Right lobe of liver (tissue), 6 donors: ENCODE measurements around the gene CNOT2. TPM values are rescaled to one million over a fixed set of nuclear protein-coding genes. Genes with fewer than 3 reads are reported as not detected.
A peak's percentile ranks its signal among the peaks of the same experiment; 100 is the strongest.

Source experiments
- ATAC-seq, 4 donors: fragments of 200-7000 bp; cut with Tn5 transposase; one replicate each; pipeline ENCODE4 v1.9.1; 2020; ENCODE audit warnings: mild to moderate bottlenecking in 4 of 4, moderate library complexity in 4 of 4
- DNase-seq, 3 donors: peaks; one replicate each; pipeline ENCODE4 v3.0.0-alpha.2; 2020
- H3K27ac ChIP-seq, 3 donors: fragments of 200-600 bp; one replicate each; pipeline ENCODE4 v1.8.0; 2022
- H3K27me3 ChIP-seq, 2 donors: fragments of 200-600 bp; one replicate each; pipeline ENCODE4 v1.8.0; 2022
- H3K36me3 ChIP-seq, 4 donors: fragments of 200-600 bp; sonication (generic) in 1 of 4; one replicate each; pipeline versions ENCODE4 v1.5.1 to v1.8.0; 2017 to 2022; ENCODE audit warnings: control low read depth in 1 of 4
- H3K4me1 ChIP-seq, 4 donors: fragments of 200-600 bp; sonication (generic) in 1 of 4; one replicate each; pipeline versions ENCODE4 v1.5.1 to v1.8.0; 2017 to 2022; ENCODE audit warnings: control low read depth in 1 of 4
- H3K4me3 ChIP-seq, 3 donors: fragments of 200-600 bp; one replicate each; pipeline ENCODE4 v1.8.0; 2022
- H3K9me3 ChIP-seq, 4 donors: fragments of 200-600 bp; sonication (generic) in 1 of 4; one replicate each; pipeline versions ENCODE4 v1.5.1 to v1.8.0; 2017 to 2022; ENCODE audit warnings: control low read depth in 1 of 4
- POLR2A ChIP-seq: fragments of 450-650 bp; IDR thresholded peaks from one replicate; pipeline ENCODE4 v1.6.1; 2017; ENCODE audit warnings: antibody characterized with exemption, mild to moderate bottlenecking
- WGBS: methylation state at CpG from one replicate; pipeline ENCODE4 v1.1.6; 2018; ENCODE audit warnings: low coverage, low lambda C conversion rate; ENCODE audit not compliant: insufficient coverage; ENCODE audit errors: missing lambda C conversion rate; 5-methylcytosine and 5-hydroxymethylcytosine counted together
- intact Hi-C, 2 donors: fragments of 100-400 bp; cut with DNase I; formaldehyde crosslinking; loops; one replicate each; pipeline versions ENCODE4 v1.11.2 to v1.14.1; 2022
- total RNA-seq, 6 experiments: library from RNA; depleted of rRNA in 2 of 6; stranded (reverse); fragments of >200 nt in 2 of 6; fragmentation: NEBNext Ultra II Directional in 3 of 6; extraction: Animal tissue kit (Norgen Biotek cat#: 25700) in 3 of 6; gene quantifications; one replicate each; pipeline versions ENCODE4 v1.1.0 to v1.2.4, GENCODE V29; 2016 to 2023
- TF ChIP-seq, protein P1 (sequence below), 4 donors: fragments of 200-600 bp in 3 of 4; fragments of 450-650 bp in 1 of 4; IDR thresholded peaks; one replicate each; pipeline versions ENCODE4 v1.5.1 to v1.8.0; 2016 to 2022; ENCODE audit warnings: antibody characterized with exemption in 4 of 4, mild to moderate bottlenecking in 2 of 4
- donor health status: DM: no; HTN: yes; CAD: no.
- donor health status: DM: no; HTN: no; CAD: no.
- donor health status: DM: no; HTN: no; CAD: no.
- donor health status: DM: no; HTN: yes; CAD: no.
- donor health status: DM: no; HTN: yes; CAD: no.

CNOT2 gene
- total RNA-seq, 6 experiments from 2014 or later: 24.6 to 65.9 (median 35.4) TPM

DNA sequence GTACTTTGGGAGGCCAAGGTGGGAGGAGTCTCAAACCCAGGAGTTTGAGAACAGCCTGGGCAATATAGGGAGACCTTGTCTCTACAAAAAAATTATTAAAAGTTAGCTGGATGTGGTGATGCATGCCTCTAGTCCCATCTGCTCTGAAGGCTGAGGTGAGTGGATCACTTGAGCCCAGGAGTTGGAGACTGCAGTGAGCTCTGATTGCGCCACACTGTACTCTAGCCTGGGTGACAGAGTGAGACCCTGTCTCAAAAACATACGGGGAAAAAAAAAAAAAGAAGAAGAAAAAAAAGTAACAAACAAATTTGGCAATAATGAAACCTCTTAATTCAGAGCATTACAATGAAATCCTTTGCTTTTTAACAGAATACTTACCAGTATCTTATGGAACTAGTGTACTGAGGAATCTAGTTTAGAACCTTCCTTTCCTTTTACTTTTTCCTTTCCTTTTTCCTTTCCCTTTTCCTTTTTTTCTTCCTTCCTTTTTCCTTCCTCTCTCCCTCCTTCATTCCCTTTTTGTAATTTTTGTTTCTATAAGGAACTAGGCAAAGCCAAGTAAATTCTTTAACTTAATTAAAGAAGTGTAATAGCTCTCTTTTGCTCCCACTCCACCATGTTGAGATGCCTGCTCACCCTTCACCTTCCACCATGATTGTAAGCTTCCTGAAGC is 12.2 kb upstream of the CNOT2 start:
- DNase-seq (no peak), ATAC-seq (no peak)
- H3K4me1 ChIP-seq: no peaks in the 10 kb centered on the region
- no peaks in the 10 kb centered on the region for H3K27me3 ChIP-seq
- no peak overlapping the region for H3K4me3 ChIP-seq
- peaks cover 0 to under 1% (median 0%) of the 10 kb centered on the region in 4 donors for H3K36me3 ChIP-seq
- intact Hi-C loops: no loop called here
- no peaks in the 10 kb centered on the region for H3K9me3 ChIP-seq
- no peak overlapping the region for H3K27ac ChIP-seq
- 54% methylated on average over 2 of the region's 2 CpGs for WGBS
- no peak for TF ChIP-seq POLR2A
- TF ChIP-seq, protein P1, sequence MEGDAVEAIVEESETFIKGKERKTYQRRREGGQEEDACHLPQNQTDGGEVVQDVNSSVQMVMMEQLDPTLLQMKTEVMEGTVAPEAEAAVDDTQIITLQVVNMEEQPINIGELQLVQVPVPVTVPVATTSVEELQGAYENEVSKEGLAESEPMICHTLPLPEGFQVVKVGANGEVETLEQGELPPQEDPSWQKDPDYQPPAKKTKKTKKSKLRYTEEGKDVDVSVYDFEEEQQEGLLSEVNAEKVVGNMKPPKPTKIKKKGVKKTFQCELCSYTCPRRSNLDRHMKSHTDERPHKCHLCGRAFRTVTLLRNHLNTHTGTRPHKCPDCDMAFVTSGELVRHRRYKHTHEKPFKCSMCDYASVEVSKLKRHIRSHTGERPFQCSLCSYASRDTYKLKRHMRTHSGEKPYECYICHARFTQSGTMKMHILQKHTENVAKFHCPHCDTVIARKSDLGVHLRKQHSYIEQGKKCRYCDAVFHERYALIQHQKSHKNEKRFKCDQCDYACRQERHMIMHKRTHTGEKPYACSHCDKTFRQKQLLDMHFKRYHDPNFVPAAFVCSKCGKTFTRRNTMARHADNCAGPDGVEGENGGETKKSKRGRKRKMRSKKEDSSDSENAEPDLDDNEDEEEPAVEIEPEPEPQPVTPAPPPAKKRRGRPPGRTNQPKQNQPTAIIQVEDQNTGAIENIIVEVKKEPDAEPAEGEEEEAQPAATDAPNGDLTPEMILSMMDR (IDR thresholded peaks at IDR 0.05): no peak

DNA sequence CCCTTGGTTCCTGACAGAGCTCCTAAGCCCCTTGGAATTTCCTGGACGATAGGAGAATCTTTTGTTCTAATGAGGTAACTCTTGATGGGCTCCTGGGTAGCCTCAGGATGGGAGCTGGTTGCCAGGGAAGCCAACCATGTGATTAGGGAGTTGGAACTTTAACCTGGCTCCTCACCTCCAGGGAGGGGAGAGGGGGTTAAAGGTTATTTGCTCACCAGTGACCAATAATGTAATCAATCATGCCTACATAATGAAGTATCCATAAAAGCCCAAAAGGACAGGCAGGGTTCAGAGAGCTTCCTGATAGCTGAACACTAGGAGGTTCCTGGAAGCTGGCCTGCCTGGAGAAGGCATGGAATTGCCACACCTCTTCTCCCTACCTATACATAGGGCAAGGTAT is 6.2 kb upstream of the CNOT2 start:
- intact Hi-C loops: no loop called here
- ATAC-seq: peak; percentile 57 to 86 (median 72)
- no peak for DNase-seq
- Histone ChIP-seq H3K27ac (no peak overlapping the region), H3K9me3 (no peaks in the 10 kb centered on the region), H3K4me3 (no peak overlapping the region), H3K4me1 (peaks cover 0 to 13% (median under 1%) of the 10 kb centered on the region in 4 donors), H3K27me3 (no peaks in the 10 kb centered on the region), H3K36me3 (peaks cover 0 to 6% (median 0%) of the 10 kb centered on the region in 4 donors)
- TF ChIP-seq, protein P1 (IDR thresholded peaks at IDR 0.05): no peak
- no peak for TF ChIP-seq POLR2A
- WGBS: 20% methylated on average over 1 of the region's 1 CpG

GRCh38 chr12:70240673-70241072 is 2.6 kb upstream of the CNOT2 start:
- no peak overlapping the region for H3K27ac ChIP-seq
- ATAC-seq: no peak
- DNase-seq: no peak
- H3K9me3 ChIP-seq: no peaks in the 10 kb centered on the region
- TF ChIP-seq, protein P1 (IDR thresholded peaks at IDR 0.05): no peak
- no peak for TF ChIP-seq POLR2A
- peaks cover 0 to 30% (median 11%) of the 10 kb centered on the region in 4 donors for H3K4me1 ChIP-seq
- intact Hi-C loops: no loop called here
- H3K27me3 ChIP-seq: no peaks in the 10 kb centered on the region
- peaks cover 0 to 6% (median 0%) of the 10 kb centered on the region in 4 donors for H3K36me3 ChIP-seq
- 71% methylated on average over 1 of the region's 1 CpG for WGBS
- no peak overlapping the region for H3K4me3 ChIP-seq

GRCh38 chr12:70241845-70242244 is 1.4 kb upstream of the CNOT2 start:
- H3K9me3 ChIP-seq: no peaks in the 10 kb centered on the region
- H3K27me3 ChIP-seq: no peaks in the 10 kb centered on the region
- H3K4me1 ChIP-seq: peaks cover 0 to 30% (median 13%) of the 10 kb centered on the region in 4 donors
- DNase-seq: no peak
- no peak for ATAC-seq
- WGBS: 39% methylated on average over 2 of the region's 2 CpGs
- TF ChIP-seq, protein P1 (IDR thresholded peaks at IDR 0.05): no peak
- TF ChIP-seq POLR2A: no peak
- intact Hi-C loops: no loop called here
- peak overlapping the region; percentile 89 to 93 (median 92) for H3K4me3 ChIP-seq
- H3K36me3 ChIP-seq: peaks cover 0 to 3% (median 0%) of the 10 kb centered on the region in 4 donors
- peak overlapping the region; percentile 95 to 99 (median 97) for H3K27ac ChIP-seq
